Measurements from ENCODE around the gene LKAAEAR1.

The LKAAEAR1 gene

DNA sequence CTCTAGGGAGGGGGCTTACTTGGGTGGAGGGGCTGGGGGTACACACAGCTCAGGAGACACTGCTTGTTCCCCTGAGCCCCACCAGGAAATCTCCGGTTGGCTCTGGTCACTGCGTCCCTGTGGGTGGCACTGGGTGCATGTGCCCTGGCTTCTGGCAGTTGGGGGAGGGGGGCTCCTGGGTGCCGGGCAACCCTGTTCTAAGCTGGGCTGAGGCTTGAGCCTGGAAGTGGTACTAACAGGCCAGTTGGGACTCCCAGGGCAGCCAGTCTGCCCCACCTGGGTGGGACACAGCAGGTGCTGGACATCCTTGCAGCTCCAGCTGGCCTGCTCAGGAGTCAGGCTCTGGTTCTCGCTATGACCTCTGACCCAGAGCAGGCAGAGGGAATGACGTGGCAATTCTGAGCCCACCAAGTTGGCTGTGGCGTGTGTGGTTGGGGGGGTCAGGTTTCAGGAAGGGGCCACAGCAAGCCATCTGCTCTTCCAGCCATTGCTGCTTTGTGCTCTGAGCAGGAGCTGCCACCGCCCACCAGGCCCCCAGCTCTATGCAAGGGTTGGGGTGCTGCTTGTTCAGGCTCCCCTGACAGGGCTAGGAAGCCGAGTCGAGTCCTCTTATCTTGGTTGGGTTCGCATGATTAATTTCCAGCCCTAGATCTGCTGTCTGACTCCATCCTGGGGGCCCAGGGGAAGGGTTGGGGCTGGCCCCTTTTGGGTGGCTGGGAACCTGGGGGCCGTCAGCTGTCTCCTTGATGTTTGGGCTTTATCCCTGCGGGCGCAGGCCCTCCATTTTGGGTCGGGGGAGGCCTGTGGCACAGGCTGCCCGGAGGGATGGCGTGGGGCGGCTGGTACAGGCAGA lies 47.6 kb downstream of the LKAAEAR1 start:
- no peak overlapping the region for H3K4me3 ChIP-seq (ENCODE audit: low read length)
- DNase-seq (ENCODE audit: low read depth) = no peak
- TF ChIP-seq, protein P1, sequence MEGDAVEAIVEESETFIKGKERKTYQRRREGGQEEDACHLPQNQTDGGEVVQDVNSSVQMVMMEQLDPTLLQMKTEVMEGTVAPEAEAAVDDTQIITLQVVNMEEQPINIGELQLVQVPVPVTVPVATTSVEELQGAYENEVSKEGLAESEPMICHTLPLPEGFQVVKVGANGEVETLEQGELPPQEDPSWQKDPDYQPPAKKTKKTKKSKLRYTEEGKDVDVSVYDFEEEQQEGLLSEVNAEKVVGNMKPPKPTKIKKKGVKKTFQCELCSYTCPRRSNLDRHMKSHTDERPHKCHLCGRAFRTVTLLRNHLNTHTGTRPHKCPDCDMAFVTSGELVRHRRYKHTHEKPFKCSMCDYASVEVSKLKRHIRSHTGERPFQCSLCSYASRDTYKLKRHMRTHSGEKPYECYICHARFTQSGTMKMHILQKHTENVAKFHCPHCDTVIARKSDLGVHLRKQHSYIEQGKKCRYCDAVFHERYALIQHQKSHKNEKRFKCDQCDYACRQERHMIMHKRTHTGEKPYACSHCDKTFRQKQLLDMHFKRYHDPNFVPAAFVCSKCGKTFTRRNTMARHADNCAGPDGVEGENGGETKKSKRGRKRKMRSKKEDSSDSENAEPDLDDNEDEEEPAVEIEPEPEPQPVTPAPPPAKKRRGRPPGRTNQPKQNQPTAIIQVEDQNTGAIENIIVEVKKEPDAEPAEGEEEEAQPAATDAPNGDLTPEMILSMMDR (conservative IDR thresholded peaks at IDR 0.05; ENCODE audit: low read depth, low read length) = no peak

- TF ChIP-seq, protein P1 (conservative IDR thresholded peaks at IDR 0.05; ENCODE audit: low read depth, low read length) = no peak
- no peak within 1 kb of the TSS for H3K4me3 ChIP-seq (ENCODE audit: low read length)
- no peak for DNase-seq (ENCODE audit: low read depth)
These were observed 48.3 kb downstream of the LKAAEAR1 start, which contains the start of gene C20orf204 for GRCh38 chr20:64035933-64036345. TSS of gene C20orf204 (plus strand) at chr20:64036182. CDS start at chr20:64036324, 142 bp downstream.

- H3K4me3 ChIP-seq (ENCODE audit: low read length) = no peak overlapping the region
- TF ChIP-seq, protein P1 (conservative IDR thresholded peaks at IDR 0.05; ENCODE audit: low read depth, low read length) = no peak
- DNase-seq (ENCODE audit: low read depth) = no peak
These were observed 48.9 kb downstream of the LKAAEAR1 start for GRCh38 chr20:64035066-64035932.

GRCh38 chr20:64033981-64034493 lies 50.2 kb downstream of the LKAAEAR1 start:
- no peak for DNase-seq (ENCODE audit: low read depth)
- no peak overlapping the region for H3K4me3 ChIP-seq (ENCODE audit: low read length)
- TF ChIP-seq, protein P1 (conservative IDR thresholded peaks at IDR 0.05; ENCODE audit: low read depth, low read length) = no peak
